Smooth muscle cell (in vitro differentiated cells): Measurements from ENCODE around the gene MPC1. TPM values are rescaled to one million over a fixed set of nuclear protein-coding genes. Genes with fewer than 3 reads are reported as not detected.

Experiments used
- DNase-seq: peaks from one replicate; lab custom pipeline; 2025; ENCODE audit not compliant: unreplicated experiment; lab: John Stamatoyannopoulos, UW
- H2AFZ ChIP-seq: fragments of 200-600 bp; sonication (generic); 2 replicates; pipeline ENCODE4 v1.6.0; 2016; ENCODE audit warnings: antibody characterized with exemption, low read depth, mild to moderate bottlenecking
- H3F3A ChIP-seq: fragments of 200-600 bp; sonication (generic); 2 replicates; pipeline ENCODE4 v1.6.0; 2017; ENCODE audit warnings: antibody characterized with exemption, low read depth
- H3K27ac ChIP-seq: fragments of 200-600 bp; sonication (generic); 2 replicates; pipeline ENCODE4 v1.5.1; 2016; ENCODE audit warnings: low read depth, mild to moderate bottlenecking
- H3K27me3 ChIP-seq: fragments of 200-600 bp; sonication (generic); 2 replicates; pipeline ENCODE4 v1.6.1; 2016; ENCODE audit warnings: low read depth, mild to moderate bottlenecking
- H3K36me3 ChIP-seq: fragments of 200-600 bp; sonication (generic); 2 replicates; pipeline ENCODE4 v1.5.1; 2016; ENCODE audit warnings: low read depth
- H3K4me1 ChIP-seq: fragments of 200-600 bp; sonication (generic); 2 replicates; pipeline ENCODE4 v1.5.1; 2016; ENCODE audit warnings: low read depth
- H3K4me2 ChIP-seq: fragments of 200-600 bp; sonication (generic); 2 replicates; pipeline ENCODE4 v1.6.0; 2016; ENCODE audit warnings: mild to moderate bottlenecking
- H3K4me3 ChIP-seq: fragments of 200-600 bp; sonication (generic); 2 replicates; pipeline ENCODE4 v1.5.1; 2016; ENCODE audit warnings: mild to moderate bottlenecking
- H3K79me2 ChIP-seq: fragments of 200-600 bp; sonication (generic); 2 replicates; pipeline ENCODE4 v1.6.0; 2016; ENCODE audit warnings: low read depth, mild to moderate bottlenecking
- H3K9ac ChIP-seq: fragments of 200-600 bp; sonication (generic); 2 replicates; pipeline ENCODE4 v1.6.0; 2016; ENCODE audit warnings: low read depth
- H3K9me3 ChIP-seq: fragments of 200-600 bp; sonication (generic); replicated peaks from 2 replicates; pipeline ENCODE4 v1.5.1; 2016; ENCODE audit warnings: low read depth
- H4K20me1 ChIP-seq: fragments of 200-600 bp; sonication (generic); 2 replicates; pipeline ENCODE4 v1.6.0; 2016; ENCODE audit warnings: low read depth
- CTCF ChIP-seq: fragments of 200-600 bp; sonication (generic); IDR thresholded peaks from 2 replicates; pipeline ENCODE4 v1.5.1; 2017; ENCODE audit warnings: borderline replicate concordance, mild to moderate bottlenecking, antibody characterized with exemption; ENCODE audit not compliant: insufficient read depth, poor library complexity, severe bottlenecking
- WGBS: methylation state at CpG from one replicate; pipeline ENCODE4 v1.1.7; 2016; ENCODE audit warnings: low lambda C conversion rate; 5-methylcytosine and 5-hydroxymethylcytosine counted together
- polyA plus RNA-seq: library from polyadenylated mRNA; unstranded; fragments of >200 nt; fragmentation: Nextera tagmentation; extraction: Ambion mirVana; gene quantifications from 2 replicates; pipeline ENCODE4 v1.2.1, GENCODE V29; 2016
- total RNA-seq: library from RNA; depleted of rRNA; stranded (reverse); fragments of >200 nt; gene quantifications from 2 replicates; pipeline ENCODE4 v1.2.3, GENCODE V29; 2014

The MPC1 gene
- total and polyA plus RNA-seq, 2 experiments from 2014 or later = 49.0 to 57.4 TPM

GRCh38 chr6:166375013-166375412, 7.7 kb downstream of the MPC1 start:
- Histone ChIP-seq H3K9me3 (no peaks in the 10 kb centered on the region), H3F3A (no peaks in the 10 kb centered on the region), H3K4me3 (no peak overlapping the region), H4K20me1 (peaks cover 8% of the 10 kb centered on the region), H2AFZ (no peak overlapping the region), H3K27ac (no peak overlapping the region), H3K4me1 (no peaks in the 10 kb centered on the region), H3K36me3 (no peaks in the 10 kb centered on the region), H3K27me3 (no peaks in the 10 kb centered on the region), H3K79me2 (no peaks in the 10 kb centered on the region), H3K9ac (no peak overlapping the region), H3K4me2 (no peak overlapping the region)
- DNase-seq = no peak
- TF ChIP-seq CTCF = no peak
- 97% methylated on average over 1 of the region's 1 CpG for WGBS

GRCh38 chr6:166370489-166370888, 12.3 kb downstream of the MPC1 start:
- H3K9ac ChIP-seq = no peak overlapping the region
- no peak overlapping the region for H3K4me2 ChIP-seq
- no peak for TF ChIP-seq CTCF
- H2AFZ ChIP-seq = no peak overlapping the region
- peaks cover 10% of the 10 kb centered on the region for H3K4me1 ChIP-seq
- no peak overlapping the region for H3K4me3 ChIP-seq
- no peaks in the 10 kb centered on the region for H3K27me3 ChIP-seq
- WGBS = 96% methylated on average over 3 of the region's 3 CpGs
- H3F3A ChIP-seq = no peaks in the 10 kb centered on the region
- H3K27ac ChIP-seq = no peak overlapping the region
- DNase-seq = no peak
- no peaks in the 10 kb centered on the region for H3K36me3 ChIP-seq
- no peaks in the 10 kb centered on the region for H3K79me2 ChIP-seq
- H4K20me1 ChIP-seq = no peaks in the 10 kb centered on the region
- H3K9me3 ChIP-seq = no peaks in the 10 kb centered on the region

- no peak for TF ChIP-seq CTCF
- Histone ChIP-seq H3K36me3 (peaks cover 5% of the 10 kb centered on the region), H3K27ac (no peak overlapping the region), H3K79me2 (no peaks in the 10 kb centered on the region), H3F3A (no peaks in the 10 kb centered on the region), H3K4me1 (peaks cover 17% of the 10 kb centered on the region), H3K4me2 (no peak overlapping the region), H4K20me1 (no peaks in the 10 kb centered on the region), H3K27me3 (no peaks in the 10 kb centered on the region), H3K4me3 (no peak overlapping the region), H3K9ac (no peak overlapping the region), H2AFZ (no peak overlapping the region), H3K9me3 (no peaks in the 10 kb centered on the region)
- WGBS = 91% methylated on average over 3 of the region's 3 CpGs
- no peak for DNase-seq
Observed at GRCh38 chr6:166369782-166370181, 13.0 kb downstream of the MPC1 start.

GRCh38 chr6:166366921-166367320, 15.8 kb downstream of the MPC1 start:
- H2AFZ ChIP-seq = no peak overlapping the region
- H3K9me3 ChIP-seq = no peaks in the 10 kb centered on the region
- no peak overlapping the region for H3K9ac ChIP-seq
- no peaks in the 10 kb centered on the region for H3F3A ChIP-seq
- 87% methylated on average over 3 of the region's 3 CpGs for WGBS
- H3K27ac ChIP-seq = no peak overlapping the region
- no peak for TF ChIP-seq CTCF
- H3K36me3 ChIP-seq = peaks cover 6% of the 10 kb centered on the region
- no peaks in the 10 kb centered on the region for H3K79me2 ChIP-seq
- H3K4me1 ChIP-seq = peaks cover 17% of the 10 kb centered on the region
- H3K4me3 ChIP-seq = no peak overlapping the region
- H3K4me2 ChIP-seq = no peak overlapping the region
- H4K20me1 ChIP-seq = no peaks in the 10 kb centered on the region
- no peaks in the 10 kb centered on the region for H3K27me3 ChIP-seq
- no peak for DNase-seq
